HepG2 (cell line): Measurements from ENCODE around the gene CPNE5. TPM values are rescaled to one million over a fixed set of nuclear protein-coding genes. Genes with fewer than 3 reads are reported as not detected.

Experiments
- ATAD3A ChIP-seq: sonication (generic); formaldehyde crosslinking; IDR thresholded peaks from 2 replicates; pipeline ENCODE4 v1.4.0; 2020; ENCODE audit warnings: missing genetic modification reagents
- BCL6 ChIP-seq: IDR thresholded peaks from 2 replicates; pipeline ENCODE4 v1.6.1; 2016; ENCODE audit warnings: missing genetic modification reagents, missing compliant biosample characterization
- CHD2 ChIP-seq: IDR thresholded peaks from 2 replicates; pipeline ENCODE4 v1.6.1; 2011; ENCODE audit warnings: low read depth, low read length, improper control_type of control experiment
- CTCF ChIP-seq: sonication (generic); formaldehyde crosslinking; IDR thresholded peaks from 2 replicates; pipeline ENCODE4 v1.5.0; 2020; ENCODE audit warnings: mild to moderate bottlenecking, missing genetic modification reagents, moderate library complexity
- EHMT2 ChIP-seq: fragments of 200-600 bp; sonication (generic); IDR thresholded peaks from 2 replicates; pipeline ENCODE4 v1.7.0; 2017; ENCODE audit warnings: antibody characterized with exemption, low read depth, low read length, borderline replicate concordance
- FOXK2 ChIP-seq: fragments of 450-650 bp; IDR thresholded peaks from 2 replicates; pipeline ENCODE4 v1.6.1; 2016
- GFI1 ChIP-seq: sonication (generic); formaldehyde crosslinking; IDR thresholded peaks from 2 replicates; pipeline ENCODE4 v1.5.0; 2020; ENCODE audit warnings: missing genetic modification reagents, mild to moderate bottlenecking, borderline replicate concordance
- KLF13 ChIP-seq: sonication (generic); formaldehyde crosslinking; IDR thresholded peaks from 2 replicates; pipeline ENCODE4 v1.4.0; 2020; ENCODE audit warnings: mild to moderate bottlenecking, missing genetic modification reagents
- NFE2 ChIP-seq: sonication (generic); formaldehyde crosslinking; IDR thresholded peaks from 2 replicates; pipeline ENCODE4 v1.4.0; 2020; ENCODE audit warnings: missing genetic modification reagents
- SRF ChIP-seq: IDR thresholded peaks from 2 replicates; pipeline ENCODE4 v1.6.1; 2011; ENCODE audit warnings: mild to moderate bottlenecking, low read depth, low read length, moderate library complexity
- SRY ChIP-seq: sonication (generic); formaldehyde crosslinking; IDR thresholded peaks from 2 replicates; pipeline ENCODE4 v1.8.0; 2022; ENCODE audit warnings: mild to moderate bottlenecking, missing genetic modification reagents
- TGIF2 ChIP-seq: IDR thresholded peaks from 2 replicates; pipeline ENCODE4 v1.6.1; 2016; ENCODE audit warnings: control low read depth, missing compliant biosample characterization
- ZBTB4 ChIP-seq: sonication (generic); formaldehyde crosslinking; IDR thresholded peaks from 2 replicates; pipeline ENCODE4 v1.4.0; 2020; ENCODE audit warnings: missing genetic modification reagents, mild to moderate bottlenecking, borderline replicate concordance
- ZNF225 ChIP-seq: sonication (generic); formaldehyde crosslinking; IDR thresholded peaks from 2 replicates; pipeline ENCODE4 v1.4.0; 2020; ENCODE audit warnings: mild to moderate bottlenecking, missing genetic modification reagents
- ZNF260 ChIP-seq: sonication (generic); formaldehyde crosslinking; IDR thresholded peaks from 2 replicates; pipeline ENCODE4 v1.4.0; 2020; ENCODE audit warnings: missing genetic modification reagents, low read depth, mild to moderate bottlenecking, borderline replicate concordance
- ZSCAN21 ChIP-seq: sonication (generic); formaldehyde crosslinking; IDR thresholded peaks from 2 replicates; pipeline ENCODE4 v1.8.0; 2022; ENCODE audit warnings: mild to moderate bottlenecking, missing genetic modification reagents, moderate library complexity, borderline replicate concordance
- polyA plus RNA-seq, 8 experiments: library from polyadenylated mRNA; depleted of rRNA in 3 of 8; stranded (reverse) in 7 of 8; unstranded in 1 of 8; fragments of >200 nt; fragmentation: Illumina TruSeq in 4 of 8; extraction: Trizol in 4 of 8; gene quantifications; 2 replicates each; pipeline versions ENCODE4 v1.2.1 to v1.2.3, GENCODE V29; 2011 to 2016; ENCODE audit warnings: low read depth in 4 of 8, missing spikeins in 1 of 8, mixed read lengths in 1 of 8; ENCODE audit not compliant: insufficient read depth in 1 of 8
- total RNA-seq, 5 experiments: library from RNA; depleted of rRNA; stranded (reverse); fragments of >200 nt; fragmentation: Illumina TruSeq; extraction: Trizol; gene quantifications; 2 replicates each; pipeline ENCODE4 v1.2.3, GENCODE V29; 2016; ENCODE audit warnings: low read depth in 1 of 5
- TF ChIP-seq, protein P1 (sequence below), 2 experiments: fragments of 450-650 bp in 1 of 2; sonication (generic) in 1 of 2; formaldehyde crosslinking; IDR thresholded peaks; 2 replicates each; pipeline versions ENCODE4 v1.5.0 to v1.8.0; 2020 to 2022; ENCODE audit warnings: mild to moderate bottlenecking in 1 of 2, missing genetic modification reagents in 1 of 2
- TF ChIP-seq, protein P2 (sequence below): IDR thresholded peaks from 2 replicates; pipeline ENCODE4 v1.6.1; 2016

CPNE5 gene
- total and polyA plus RNA-seq, 2 of the 13 experiments (the other 11 are each of a cell fraction or from before 2014, with no cell fraction given), result 0.16 TPM; not detected in 1

DNA sequence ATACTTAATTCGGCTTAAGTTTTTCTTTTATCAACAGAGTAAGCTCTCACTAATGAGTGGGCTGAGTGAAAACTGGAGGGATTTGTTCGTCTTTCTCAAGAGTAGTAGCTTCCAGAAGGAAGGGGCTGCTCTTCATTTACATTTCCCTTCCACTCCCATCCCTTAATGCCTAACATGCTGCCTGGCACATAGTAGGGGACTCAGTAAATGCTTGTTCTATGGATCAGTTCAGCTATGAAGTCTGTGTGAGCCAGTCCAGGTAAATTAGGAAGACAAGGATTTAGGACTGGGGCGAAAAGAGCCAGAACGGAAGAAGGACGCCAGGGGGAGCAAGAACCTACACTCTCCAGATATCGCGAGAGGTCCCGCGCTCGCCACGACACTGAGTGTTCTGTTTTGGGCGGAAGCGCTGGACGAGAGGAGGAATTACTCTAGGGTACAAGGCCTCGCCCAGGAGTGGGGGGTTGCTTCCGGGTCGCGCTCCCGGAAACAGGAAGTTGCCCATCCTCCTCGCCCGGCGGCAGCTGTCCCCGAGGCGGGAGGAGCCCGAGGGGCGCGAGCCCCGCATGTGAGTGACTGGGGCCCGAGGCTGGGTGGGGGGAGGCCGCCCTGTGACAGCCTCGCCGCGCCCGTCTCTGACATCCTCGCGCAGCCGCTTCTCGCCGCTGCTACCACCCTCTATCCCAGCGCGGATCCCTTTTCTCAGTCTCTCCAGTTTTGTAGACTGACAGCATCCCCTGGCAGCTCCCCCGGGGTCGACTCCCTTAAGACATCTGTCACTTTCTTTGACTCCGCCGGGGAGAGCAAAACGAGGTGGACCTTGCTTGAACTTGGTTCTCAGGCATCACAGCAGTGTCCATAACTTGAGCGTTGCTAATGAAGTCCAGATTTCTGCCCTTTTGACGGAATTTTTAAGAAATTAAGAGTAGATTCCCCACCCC lies 46.5 kb upstream of the CPNE5 start, which contains the start of gene C6orf89 (continued):
- peak; percentile 77; the same call in 1 of the 2 replicates for TF ChIP-seq ZBTB4 (CRISPR knock-in tag)
- peak; percentile 66 for TF ChIP-seq BCL6 (CRISPR knock-in tag)
- TF ChIP-seq TGIF2 (CRISPR knock-in tag), result peak; percentile 62; the same call in 1 of the 2 replicates
- 0 out of 2 replicates have a peak, but pooled peaks have one; percentile 46 for TF ChIP-seq ZNF225 (CRISPR knock-in tag)
- TF ChIP-seq CHD2, result peak; percentile 97
- TF ChIP-seq EHMT2, result 0 out of 2 replicates have a peak, but pooled peaks have one; percentile 33
- TF ChIP-seq ZSCAN21, result peak; percentile 90; the same call in 1 of the 2 replicates
- TF ChIP-seq NFE2 (CRISPR knock-in tag), result peak; percentile 38; the same call in 1 of the 2 replicates
- TF ChIP-seq ZNF260 (CRISPR knock-in tag), result 0 out of 2 replicates have a peak, but pooled peaks have one; percentile 9
- peak; percentile 75 for TF ChIP-seq FOXK2
- no peak for TF ChIP-seq GFI1 (CRISPR knock-in tag)
- TF ChIP-seq ATAD3A, result 0 out of 2 replicates have a peak, but pooled peaks have one; percentile 17
- no peak for TF ChIP-seq KLF13 (CRISPR knock-in tag)
- peak; percentile 98 for TF ChIP-seq CTCF
- TF ChIP-seq, protein P1, sequence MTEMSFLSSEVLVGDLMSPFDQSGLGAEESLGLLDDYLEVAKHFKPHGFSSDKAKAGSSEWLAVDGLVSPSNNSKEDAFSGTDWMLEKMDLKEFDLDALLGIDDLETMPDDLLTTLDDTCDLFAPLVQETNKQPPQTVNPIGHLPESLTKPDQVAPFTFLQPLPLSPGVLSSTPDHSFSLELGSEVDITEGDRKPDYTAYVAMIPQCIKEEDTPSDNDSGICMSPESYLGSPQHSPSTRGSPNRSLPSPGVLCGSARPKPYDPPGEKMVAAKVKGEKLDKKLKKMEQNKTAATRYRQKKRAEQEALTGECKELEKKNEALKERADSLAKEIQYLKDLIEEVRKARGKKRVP (CRISPR knock-in tag; IDR thresholded peaks at IDR 0.05), result peak in 1 of 2 experiments; percentile 39; a peak in 1 of 4 replicates
- peak; percentile 92 for TF ChIP-seq SRY
- TF ChIP-seq, protein P2, sequence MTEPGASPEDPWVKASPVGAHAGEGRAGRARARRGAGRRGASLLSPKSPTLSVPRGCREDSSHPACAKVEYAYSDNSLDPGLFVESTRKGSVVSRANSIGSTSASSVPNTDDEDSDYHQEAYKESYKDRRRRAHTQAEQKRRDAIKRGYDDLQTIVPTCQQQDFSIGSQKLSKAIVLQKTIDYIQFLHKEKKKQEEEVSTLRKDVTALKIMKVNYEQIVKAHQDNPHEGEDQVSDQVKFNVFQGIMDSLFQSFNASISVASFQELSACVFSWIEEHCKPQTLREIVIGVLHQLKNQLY (CRISPR knock-in tag), result 0 out of 2 replicates have a peak, but pooled peaks have one; percentile 34
- peak; percentile 52; the same call in 1 of the 2 replicates for TF ChIP-seq SRF
